HG02763 (cell line): Measurements from ENCODE around the gene SLIT2.

Experiments used
- ATAC-seq: cut with Tn5 transposase; IDR thresholded peaks from one replicate; pipeline ENCODE4 v1.9.1; 2021; ENCODE audit warnings: mild to moderate bottlenecking, moderate library complexity; ENCODE audit not compliant: unreplicated experiment

SLIT2 gene

GRCh38 chr4:20251796-20252655 is at the start of gene SLIT2:
SLIT2 (plus strand) TSS chr4:20251905; CDS start chr4:20253816, 1,911 bp downstream.
- peak; percentile 71 for ATAC-seq

- ATAC-seq: no peak
Measured at GRCh38 chr4:20203508-20203907, 48.2 kb upstream of the SLIT2 start.

- ATAC-seq: no peak
Measured at GRCh38 chr4:20217521-20217920, 34.2 kb upstream of the SLIT2 start.

GRCh38 chr4:20217951-20218350 is 33.8 kb upstream of the SLIT2 start:
- no peak for ATAC-seq

- ATAC-seq: no peak
Measured at GRCh38 chr4:20219521-20219920, 32.2 kb upstream of the SLIT2 start.

GRCh38 chr4:20237894-20238537 is 13.7 kb upstream of the SLIT2 start:
- ATAC-seq: no peak

GRCh38 chr4:20248155-20248558 is 3.5 kb upstream of the SLIT2 start:
- no peak for ATAC-seq

GRCh38 chr4:20249333-20249732 is 2.4 kb upstream of the SLIT2 start:
- no peak for ATAC-seq

GRCh38 chr4:20251031-20251795 is 492 bp upstream of the SLIT2 start:
- ATAC-seq: peak; percentile 14

- ATAC-seq: no peak
Measured at GRCh38 chr4:20252656-20253282, 1.1 kb downstream of the SLIT2 start.

- ATAC-seq: no peak
Measured at GRCh38 chr4:20253283-20253734, 1.6 kb downstream of the SLIT2 start.

GRCh38 chr4:20253735-20254409 is 2.2 kb downstream of the SLIT2 start:
- ATAC-seq: no peak

- ATAC-seq: no peak
Measured at GRCh38 chr4:20254511-20255250, 3.0 kb downstream of the SLIT2 start.

- ATAC-seq: no peak
Measured at GRCh38 chr4:20255251-20255586, 3.5 kb downstream of the SLIT2 start.

GRCh38 chr4:20255823-20256222 is 4.1 kb downstream of the SLIT2 start:
- no peak for ATAC-seq

GRCh38 chr4:20256381-20256881 is 4.7 kb downstream of the SLIT2 start:
- ATAC-seq: no peak

GRCh38 chr4:20259707-20260106 is 8.0 kb downstream of the SLIT2 start:
- no peak for ATAC-seq

GRCh38 chr4:20260821-20261220 is 9.1 kb downstream of the SLIT2 start:
- no peak for ATAC-seq

- ATAC-seq: no peak
Measured at GRCh38 chr4:20262221-20262620, 10.5 kb downstream of the SLIT2 start.

GRCh38 chr4:20264688-20265087 is 13.0 kb downstream of the SLIT2 start:
- ATAC-seq: no peak
